HepG2 (cell line): ENCODE results near the gene UBL5. TPM values are rescaled to one million over a fixed set of nuclear protein-coding genes. Genes with fewer than 3 reads are reported as not detected.

Source experiments
- CBFB ChIP-seq: sonication (generic); formaldehyde crosslinking; IDR thresholded peaks from 2 replicates; pipeline ENCODE4 v1.4.0; 2020; ENCODE audit warnings: missing genetic modification reagents
- HMGA1 ChIP-seq: sonication (generic); formaldehyde crosslinking; conservative IDR thresholded peaks from 2 replicates; pipeline ENCODE4 v1.4.0; 2020; ENCODE audit warnings: missing genetic modification reagents
- PHB2 ChIP-seq: fragments of 450-650 bp; IDR thresholded peaks from 2 replicates; pipeline ENCODE4 v1.6.1; 2018; ENCODE audit not compliant: partially characterized antibody
- RARA ChIP-seq: IDR thresholded peaks from 2 replicates; pipeline ENCODE4 v1.6.1; 2016; ENCODE audit warnings: missing genetic modification reagents, missing compliant biosample characterization
- RBFOX2 ChIP-seq: fragments of 200-400 bp; formaldehyde crosslinking; IDR thresholded peaks from 2 replicates; pipeline ENCODE4 v1.6.1; 2017; ENCODE audit warnings: low read depth, mild to moderate bottlenecking, low read length
- TAF1 ChIP-seq: sonication (generic); formaldehyde crosslinking; IDR thresholded peaks from 2 replicates; pipeline ENCODE4 v1.4.0; 2020; ENCODE audit warnings: missing genetic modification reagents
- ZNF713 ChIP-seq: sonication (generic); formaldehyde crosslinking; IDR thresholded peaks from 2 replicates; pipeline ENCODE4 v1.4.0; 2020; ENCODE audit warnings: mild to moderate bottlenecking, missing genetic modification reagents
- ZNF724P ChIP-seq: sonication (generic); formaldehyde crosslinking; IDR thresholded peaks from 2 replicates; pipeline ENCODE4 v1.8.0; 2022; ENCODE audit warnings: missing genetic modification reagents, borderline replicate concordance
- ZNF780A ChIP-seq: sonication (generic); formaldehyde crosslinking; IDR thresholded peaks from 2 replicates; pipeline ENCODE4 v1.8.0; 2022; ENCODE audit warnings: mild to moderate bottlenecking, missing genetic modification reagents, moderate library complexity
- polyA plus RNA-seq, 8 experiments: library from polyadenylated mRNA; depleted of rRNA in 3 of 8; stranded (reverse) in 7 of 8; unstranded in 1 of 8; fragments of >200 nt; fragmentation: Illumina TruSeq in 4 of 8; extraction: Trizol in 4 of 8; gene quantifications; 2 replicates each; pipeline versions ENCODE4 v1.2.1 to v1.2.3, GENCODE V29; 2011 to 2016; ENCODE audit warnings: low read depth in 4 of 8, missing spikeins in 1 of 8, mixed read lengths in 1 of 8; ENCODE audit not compliant: insufficient read depth in 1 of 8
- total RNA-seq, 5 experiments: library from RNA; depleted of rRNA; stranded (reverse); fragments of >200 nt; fragmentation: Illumina TruSeq; extraction: Trizol; gene quantifications; 2 replicates each; pipeline ENCODE4 v1.2.3, GENCODE V29; 2016; ENCODE audit warnings: low read depth in 1 of 5
- TF ChIP-seq, protein P1 (sequence below): IDR thresholded peaks from 2 replicates; pipeline ENCODE4 v1.6.1; 2018; ENCODE audit warnings: missing genetic modification reagents
- TF ChIP-seq, protein P2 (sequence below): sonication (generic); formaldehyde crosslinking; IDR thresholded peaks from 2 replicates; pipeline ENCODE4 v1.5.0; 2020; ENCODE audit warnings: mild to moderate bottlenecking, missing genetic modification reagents, borderline replicate concordance
- TF ChIP-seq, protein P3 (sequence below): sonication (generic); formaldehyde crosslinking; IDR thresholded peaks from 2 replicates; pipeline ENCODE4 v1.5.0; 2020; ENCODE audit warnings: mild to moderate bottlenecking, missing genetic modification reagents, borderline replicate concordance
- TF ChIP-seq, protein P4 (sequence below): sonication (generic); formaldehyde crosslinking; IDR thresholded peaks from 2 replicates; pipeline ENCODE4 v1.4.0; 2020; ENCODE audit warnings: mild to moderate bottlenecking, missing genetic modification reagents, borderline replicate concordance

The UBL5 gene
- total and polyA plus RNA-seq, 2 of the 13 experiments (the other 11 are each of a cell fraction or from before 2014, with no cell fraction given), result 373 to 487 TPM

DNA sequence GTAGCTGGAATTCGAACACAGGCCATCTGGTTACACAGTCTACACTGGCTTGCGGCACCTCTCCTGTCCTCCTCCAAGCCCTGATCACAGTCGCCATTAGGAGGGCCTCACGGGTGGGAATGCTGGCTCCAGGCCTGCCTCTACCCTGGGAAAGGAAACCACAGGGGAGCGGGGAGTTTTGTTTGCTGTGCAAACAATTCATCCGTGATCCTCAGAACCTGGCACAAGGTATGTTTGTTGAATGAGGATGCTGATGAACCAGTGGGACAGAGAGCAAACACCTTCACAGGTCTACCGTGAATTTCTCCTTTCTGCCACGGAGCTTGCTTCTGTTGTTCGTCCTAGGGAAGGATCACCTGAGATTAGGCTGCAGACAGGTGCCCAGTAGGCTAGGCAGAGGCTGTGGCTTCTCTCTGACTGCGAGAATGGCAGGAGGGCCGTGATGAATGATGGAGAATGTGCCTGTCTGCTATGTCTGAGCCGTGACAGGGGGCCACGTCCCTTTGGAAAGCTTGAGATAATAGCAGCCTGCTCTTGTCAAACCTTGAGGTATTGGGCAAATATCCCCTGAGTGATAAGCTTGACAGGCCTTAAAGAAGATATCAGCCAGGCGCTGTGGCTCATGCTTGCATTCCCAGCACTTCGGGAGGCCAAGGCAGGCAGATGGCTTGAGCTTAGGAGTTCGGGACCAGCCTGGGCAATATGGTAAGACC is 44.1 kb downstream of the UBL5 start (continued):
- TF ChIP-seq, protein P1, sequence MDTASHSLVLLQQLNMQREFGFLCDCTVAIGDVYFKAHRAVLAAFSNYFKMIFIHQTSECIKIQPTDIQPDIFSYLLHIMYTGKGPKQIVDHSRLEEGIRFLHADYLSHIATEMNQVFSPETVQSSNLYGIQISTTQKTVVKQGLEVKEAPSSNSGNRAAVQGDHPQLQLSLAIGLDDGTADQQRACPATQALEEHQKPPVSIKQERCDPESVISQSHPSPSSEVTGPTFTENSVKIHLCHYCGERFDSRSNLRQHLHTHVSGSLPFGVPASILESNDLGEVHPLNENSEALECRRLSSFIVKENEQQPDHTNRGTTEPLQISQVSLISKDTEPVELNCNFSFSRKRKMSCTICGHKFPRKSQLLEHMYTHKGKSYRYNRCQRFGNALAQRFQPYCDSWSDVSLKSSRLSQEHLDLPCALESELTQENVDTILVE (CRISPR knock-in tag), result no peak
- TF ChIP-seq ZNF713 (no peak), HMGA1 (no peak), ZNF780A (CRISPR knock-in tag) (no peak), RARA (CRISPR knock-in tag) (0 out of 2 replicates have a peak, but pooled peaks have one; percentile 24), CBFB (CRISPR knock-in tag) (no peak), RBFOX2 (no peak), TAF1 (no peak), PHB2 (no peak), ZNF724P (CRISPR knock-in tag) (no peak)
- TF ChIP-seq, protein P2, sequence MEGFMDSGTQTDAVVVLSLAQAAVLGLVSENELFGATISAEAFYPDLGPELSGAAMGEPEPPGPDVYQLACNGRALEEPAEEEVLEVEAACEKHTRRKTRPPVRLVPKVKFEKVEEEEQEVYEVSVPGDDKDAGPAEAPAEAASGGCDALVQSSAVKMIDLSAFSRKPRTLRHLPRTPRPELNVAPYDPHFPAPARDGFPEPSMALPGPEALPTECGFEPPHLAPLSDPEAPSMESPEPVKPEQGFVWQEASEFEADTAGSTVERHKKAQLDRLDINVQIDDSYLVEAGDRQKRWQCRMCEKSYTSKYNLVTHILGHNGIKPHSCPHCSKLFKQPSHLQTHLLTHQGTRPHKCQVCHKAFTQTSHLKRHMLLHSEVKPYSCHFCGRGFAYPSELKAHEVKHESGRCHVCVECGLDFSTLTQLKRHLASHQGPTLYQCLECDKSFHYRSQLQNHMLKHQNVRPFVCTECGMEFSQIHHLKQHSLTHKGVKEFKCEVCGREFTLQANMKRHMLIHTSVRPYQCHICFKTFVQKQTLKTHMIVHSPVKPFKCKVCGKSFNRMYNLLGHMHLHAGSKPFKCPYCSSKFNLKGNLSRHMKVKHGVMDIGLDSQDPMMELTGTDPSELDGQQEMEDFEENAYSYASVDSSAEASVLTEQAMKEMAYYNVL (CRISPR knock-in tag), result peak; percentile 40; the same call in 1 of the 2 replicates
- TF ChIP-seq, protein P3, sequence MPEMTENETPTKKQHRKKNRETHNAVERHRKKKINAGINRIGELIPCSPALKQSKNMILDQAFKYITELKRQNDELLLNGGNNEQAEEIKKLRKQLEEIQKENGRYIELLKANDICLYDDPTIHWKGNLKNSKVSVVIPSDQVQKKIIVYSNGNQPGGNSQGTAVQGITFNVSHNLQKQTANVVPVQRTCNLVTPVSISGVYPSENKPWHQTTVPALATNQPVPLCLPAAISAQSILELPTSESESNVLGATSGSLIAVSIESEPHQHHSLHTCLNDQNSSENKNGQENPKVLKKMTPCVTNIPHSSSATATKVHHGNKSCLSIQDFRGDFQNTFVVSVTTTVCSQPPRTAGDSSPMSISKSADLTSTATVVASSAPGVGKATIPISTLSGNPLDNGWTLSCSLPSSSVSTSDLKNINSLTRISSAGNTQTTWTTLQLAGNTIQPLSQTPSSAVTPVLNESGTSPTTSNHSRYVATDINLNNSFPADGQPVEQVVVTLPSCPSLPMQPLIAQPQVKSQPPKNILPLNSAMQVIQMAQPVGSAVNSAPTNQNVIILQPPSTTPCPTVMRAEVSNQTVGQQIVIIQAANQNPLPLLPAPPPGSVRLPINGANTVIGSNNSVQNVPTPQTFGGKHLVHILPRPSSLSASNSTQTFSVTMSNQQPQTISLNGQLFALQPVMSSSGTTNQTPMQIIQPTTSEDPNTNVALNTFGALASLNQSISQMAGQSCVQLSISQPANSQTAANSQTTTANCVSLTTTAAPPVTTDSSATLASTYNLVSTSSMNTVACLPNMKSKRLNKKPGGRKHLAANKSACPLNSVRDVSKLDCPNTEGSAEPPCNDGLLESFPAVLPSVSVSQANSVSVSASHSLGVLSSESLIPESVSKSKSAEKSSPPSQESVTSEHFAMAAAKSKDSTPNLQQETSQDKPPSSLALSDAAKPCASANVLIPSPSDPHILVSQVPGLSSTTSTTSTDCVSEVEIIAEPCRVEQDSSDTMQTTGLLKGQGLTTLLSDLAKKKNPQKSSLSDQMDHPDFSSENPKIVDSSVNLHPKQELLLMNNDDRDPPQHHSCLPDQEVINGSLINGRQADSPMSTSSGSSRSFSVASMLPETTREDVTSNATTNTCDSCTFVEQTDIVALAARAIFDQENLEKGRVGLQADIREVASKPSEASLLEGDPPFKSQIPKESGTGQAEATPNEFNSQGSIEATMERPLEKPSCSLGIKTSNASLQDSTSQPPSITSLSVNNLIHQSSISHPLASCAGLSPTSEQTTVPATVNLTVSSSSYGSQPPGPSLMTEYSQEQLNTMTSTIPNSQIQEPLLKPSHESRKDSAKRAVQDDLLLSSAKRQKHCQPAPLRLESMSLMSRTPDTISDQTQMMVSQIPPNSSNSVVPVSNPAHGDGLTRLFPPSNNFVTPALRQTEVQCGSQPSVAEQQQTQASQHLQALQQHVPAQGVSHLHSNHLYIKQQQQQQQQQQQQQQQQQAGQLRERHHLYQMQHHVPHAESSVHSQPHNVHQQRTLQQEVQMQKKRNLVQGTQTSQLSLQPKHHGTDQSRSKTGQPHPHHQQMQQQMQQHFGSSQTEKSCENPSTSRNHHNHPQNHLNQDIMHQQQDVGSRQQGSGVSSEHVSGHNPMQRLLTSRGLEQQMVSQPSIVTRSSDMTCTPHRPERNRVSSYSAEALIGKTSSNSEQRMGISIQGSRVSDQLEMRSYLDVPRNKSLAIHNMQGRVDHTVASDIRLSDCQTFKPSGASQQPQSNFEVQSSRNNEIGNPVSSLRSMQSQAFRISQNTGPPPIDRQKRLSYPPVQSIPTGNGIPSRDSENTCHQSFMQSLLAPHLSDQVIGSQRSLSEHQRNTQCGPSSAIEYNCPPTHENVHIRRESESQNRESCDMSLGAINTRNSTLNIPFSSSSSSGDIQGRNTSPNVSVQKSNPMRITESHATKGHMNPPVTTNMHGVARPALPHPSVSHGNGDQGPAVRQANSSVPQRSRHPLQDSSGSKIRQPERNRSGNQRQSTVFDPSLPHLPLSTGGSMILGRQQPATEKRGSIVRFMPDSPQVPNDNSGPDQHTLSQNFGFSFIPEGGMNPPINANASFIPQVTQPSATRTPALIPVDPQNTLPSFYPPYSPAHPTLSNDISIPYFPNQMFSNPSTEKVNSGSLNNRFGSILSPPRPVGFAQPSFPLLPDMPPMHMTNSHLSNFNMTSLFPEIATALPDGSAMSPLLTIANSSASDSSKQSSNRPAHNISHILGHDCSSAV (CRISPR knock-in tag), result no peak
- TF ChIP-seq, protein P4, sequence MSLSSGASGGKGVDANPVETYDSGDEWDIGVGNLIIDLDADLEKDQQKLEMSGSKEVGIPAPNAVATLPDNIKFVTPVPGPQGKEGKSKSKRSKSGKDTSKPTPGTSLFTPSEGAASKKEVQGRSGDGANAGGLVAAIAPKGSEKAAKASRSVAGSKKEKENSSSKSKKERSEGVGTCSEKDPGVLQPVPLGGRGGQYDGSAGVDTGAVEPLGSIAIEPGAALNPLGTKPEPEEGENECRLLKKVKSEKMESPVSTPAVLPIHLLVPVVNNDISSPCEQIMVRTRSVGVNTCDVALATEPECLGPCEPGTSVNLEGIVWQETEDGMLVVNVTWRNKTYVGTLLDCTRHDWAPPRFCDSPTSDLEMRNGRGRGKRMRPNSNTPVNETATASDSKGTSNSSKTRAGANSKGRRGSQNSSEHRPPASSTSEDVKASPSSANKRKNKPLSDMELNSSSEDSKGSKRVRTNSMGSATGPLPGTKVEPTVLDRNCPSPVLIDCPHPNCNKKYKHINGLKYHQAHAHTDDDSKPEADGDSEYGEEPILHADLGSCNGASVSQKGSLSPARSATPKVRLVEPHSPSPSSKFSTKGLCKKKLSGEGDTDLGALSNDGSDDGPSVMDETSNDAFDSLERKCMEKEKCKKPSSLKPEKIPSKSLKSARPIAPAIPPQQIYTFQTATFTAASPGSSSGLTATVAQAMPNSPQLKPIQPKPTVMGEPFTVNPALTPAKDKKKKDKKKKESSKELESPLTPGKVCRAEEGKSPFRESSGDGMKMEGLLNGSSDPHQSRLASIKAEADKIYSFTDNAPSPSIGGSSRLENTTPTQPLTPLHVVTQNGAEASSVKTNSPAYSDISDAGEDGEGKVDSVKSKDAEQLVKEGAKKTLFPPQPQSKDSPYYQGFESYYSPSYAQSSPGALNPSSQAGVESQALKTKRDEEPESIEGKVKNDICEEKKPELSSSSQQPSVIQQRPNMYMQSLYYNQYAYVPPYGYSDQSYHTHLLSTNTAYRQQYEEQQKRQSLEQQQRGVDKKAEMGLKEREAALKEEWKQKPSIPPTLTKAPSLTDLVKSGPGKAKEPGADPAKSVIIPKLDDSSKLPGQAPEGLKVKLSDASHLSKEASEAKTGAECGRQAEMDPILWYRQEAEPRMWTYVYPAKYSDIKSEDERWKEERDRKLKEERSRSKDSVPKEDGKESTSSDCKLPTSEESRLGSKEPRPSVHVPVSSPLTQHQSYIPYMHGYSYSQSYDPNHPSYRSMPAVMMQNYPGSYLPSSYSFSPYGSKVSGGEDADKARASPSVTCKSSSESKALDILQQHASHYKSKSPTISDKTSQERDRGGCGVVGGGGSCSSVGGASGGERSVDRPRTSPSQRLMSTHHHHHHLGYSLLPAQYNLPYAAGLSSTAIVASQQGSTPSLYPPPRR (CRISPR knock-in tag), result peak; percentile 36; the same call in 1 of the 2 replicates
